Smooth muscle cell (in vitro differentiated cells): ENCODE data around the gene IRS1. TPM values are rescaled to one million over a fixed set of nuclear protein-coding genes. Genes with fewer than 3 reads are reported as not detected.

Experiments
- DNase-seq: peaks from one replicate; lab custom pipeline; 2025; ENCODE audit not compliant: unreplicated experiment; lab: John Stamatoyannopoulos, UW
- H2AFZ ChIP-seq: fragments of 200-600 bp; sonication (generic); 2 replicates; pipeline ENCODE4 v1.6.0; 2016; ENCODE audit warnings: antibody characterized with exemption, low read depth, mild to moderate bottlenecking
- H3F3A ChIP-seq: fragments of 200-600 bp; sonication (generic); 2 replicates; pipeline ENCODE4 v1.6.0; 2017; ENCODE audit warnings: antibody characterized with exemption, low read depth
- H3K27ac ChIP-seq: fragments of 200-600 bp; sonication (generic); 2 replicates; pipeline ENCODE4 v1.5.1; 2016; ENCODE audit warnings: low read depth, mild to moderate bottlenecking
- H3K27me3 ChIP-seq: fragments of 200-600 bp; sonication (generic); 2 replicates; pipeline ENCODE4 v1.6.1; 2016; ENCODE audit warnings: low read depth, mild to moderate bottlenecking
- H3K36me3 ChIP-seq: fragments of 200-600 bp; sonication (generic); 2 replicates; pipeline ENCODE4 v1.5.1; 2016; ENCODE audit warnings: low read depth
- H3K4me1 ChIP-seq: fragments of 200-600 bp; sonication (generic); 2 replicates; pipeline ENCODE4 v1.5.1; 2016; ENCODE audit warnings: low read depth
- H3K4me2 ChIP-seq: fragments of 200-600 bp; sonication (generic); 2 replicates; pipeline ENCODE4 v1.6.0; 2016; ENCODE audit warnings: mild to moderate bottlenecking
- H3K4me3 ChIP-seq: fragments of 200-600 bp; sonication (generic); 2 replicates; pipeline ENCODE4 v1.5.1; 2016; ENCODE audit warnings: mild to moderate bottlenecking
- H3K79me2 ChIP-seq: fragments of 200-600 bp; sonication (generic); 2 replicates; pipeline ENCODE4 v1.6.0; 2016; ENCODE audit warnings: low read depth, mild to moderate bottlenecking
- H3K9ac ChIP-seq: fragments of 200-600 bp; sonication (generic); 2 replicates; pipeline ENCODE4 v1.6.0; 2016; ENCODE audit warnings: low read depth
- H3K9me3 ChIP-seq: fragments of 200-600 bp; sonication (generic); replicated peaks from 2 replicates; pipeline ENCODE4 v1.5.1; 2016; ENCODE audit warnings: low read depth
- H4K20me1 ChIP-seq: fragments of 200-600 bp; sonication (generic); 2 replicates; pipeline ENCODE4 v1.6.0; 2016; ENCODE audit warnings: low read depth
- CTCF ChIP-seq: fragments of 200-600 bp; sonication (generic); IDR thresholded peaks from 2 replicates; pipeline ENCODE4 v1.5.1; 2017; ENCODE audit warnings: borderline replicate concordance, mild to moderate bottlenecking, antibody characterized with exemption; ENCODE audit not compliant: insufficient read depth, poor library complexity, severe bottlenecking
- WGBS: methylation state at CpG from one replicate; pipeline ENCODE4 v1.1.7; 2016; ENCODE audit warnings: low lambda C conversion rate; 5-methylcytosine and 5-hydroxymethylcytosine counted together
- polyA plus RNA-seq: library from polyadenylated mRNA; unstranded; fragments of >200 nt; fragmentation: Nextera tagmentation; extraction: Ambion mirVana; gene quantifications from 2 replicates; pipeline ENCODE4 v1.2.1, GENCODE V29; 2016
- total RNA-seq: library from RNA; depleted of rRNA; stranded (reverse); fragments of >200 nt; gene quantifications from 2 replicates; pipeline ENCODE4 v1.2.3, GENCODE V29; 2014

The IRS1 gene
- total and polyA plus RNA-seq, 2 experiments from 2014 or later, result 8.6 to 14.6 TPM

GRCh38 chr2:226702376-226702775 is 97.2 kb downstream of the IRS1 start:
- Histone ChIP-seq H3K36me3 (no peaks in the 10 kb centered on the region), H3F3A (peaks cover 10% of the 10 kb centered on the region), H3K4me1 (peaks cover 6% of the 10 kb centered on the region), H3K27me3 (no peaks in the 10 kb centered on the region), H3K9me3 (no peaks in the 10 kb centered on the region), H2AFZ (no peak overlapping the region), H4K20me1 (no peaks in the 10 kb centered on the region), H3K4me2 (peak overlapping the region; percentile 74), H3K9ac (no peak overlapping the region), H3K79me2 (no peaks in the 10 kb centered on the region), H3K4me3 (no peak overlapping the region), H3K27ac (peak overlapping the region; percentile 89)
- no peak for TF ChIP-seq CTCF
- DNase-seq, result no peak
- 77% methylated on average over 7 of the region's 7 CpGs for WGBS

- Histone ChIP-seq H3K27me3 (no peaks in the 10 kb centered on the region), H3K36me3 (no peaks in the 10 kb centered on the region), H3K4me1 (peaks cover 6% of the 10 kb centered on the region), H3K27ac (peak overlapping the region; percentile 89), H3K9me3 (no peaks in the 10 kb centered on the region), H3F3A (peaks cover 10% of the 10 kb centered on the region), H3K4me2 (peak overlapping the region; percentile 74), H3K4me3 (no peak overlapping the region), H4K20me1 (no peaks in the 10 kb centered on the region), H3K9ac (no peak overlapping the region), H3K79me2 (no peaks in the 10 kb centered on the region), H2AFZ (no peak overlapping the region)
- no peak for DNase-seq
- TF ChIP-seq CTCF, result no peak
- 0% methylated on average over 1 of the region's 1 CpG for WGBS
Observed at GRCh38 chr2:226701052-226701451, 98.6 kb downstream of the IRS1 start.

- H3K9ac ChIP-seq, result no peak overlapping the region
- no peaks in the 10 kb centered on the region for H4K20me1 ChIP-seq
- TF ChIP-seq CTCF, result no peak
- no peaks in the 10 kb centered on the region for H3K79me2 ChIP-seq
- peaks cover 6% of the 10 kb centered on the region for H3K4me1 ChIP-seq
- H3K4me2 ChIP-seq, result no peak overlapping the region
- H3K27ac ChIP-seq, result no peak overlapping the region
- 34% methylated on average over 2 of the region's 2 CpGs for WGBS
- no peak overlapping the region for H3K4me3 ChIP-seq
- DNase-seq, result peak; percentile 15
- H3K36me3 ChIP-seq, result no peaks in the 10 kb centered on the region
- H3F3A ChIP-seq, result peaks cover 10% of the 10 kb centered on the region
- H2AFZ ChIP-seq, result no peak overlapping the region
- no peaks in the 10 kb centered on the region for H3K9me3 ChIP-seq
- no peaks in the 10 kb centered on the region for H3K27me3 ChIP-seq
Observed at GRCh38 chr2:226699321-226699720, 100.3 kb downstream of the IRS1 start.

GRCh38 chr2:226698671-226699070 is 100.9 kb downstream of the IRS1 start:
- no peak overlapping the region for H3K4me2 ChIP-seq
- no peaks in the 10 kb centered on the region for H3K79me2 ChIP-seq
- H3K27me3 ChIP-seq, result no peaks in the 10 kb centered on the region
- H3K9me3 ChIP-seq, result no peaks in the 10 kb centered on the region
- no peak overlapping the region for H3K9ac ChIP-seq
- peaks cover 10% of the 10 kb centered on the region for H3F3A ChIP-seq
- H3K36me3 ChIP-seq, result no peaks in the 10 kb centered on the region
- no peak for TF ChIP-seq CTCF
- H3K27ac ChIP-seq, result no peak overlapping the region
- H3K4me3 ChIP-seq, result no peak overlapping the region
- H4K20me1 ChIP-seq, result no peaks in the 10 kb centered on the region
- peaks cover 6% of the 10 kb centered on the region for H3K4me1 ChIP-seq
- H2AFZ ChIP-seq, result no peak overlapping the region
- no peak for DNase-seq
